CD4-positive, CD25-positive, alpha-beta regulatory T cell (primary cell): ENCODE data around the gene TFEB. TPM values are rescaled to one million over a fixed set of nuclear protein-coding genes. Genes with fewer than 3 reads are reported as not detected.

Source experiments
- ATAC-seq, 2 donors: fragments of 150-1000 bp; cut with Tn5 transposase; one replicate each; pipeline ENCODE4 v1.10.0; 2021; ENCODE audit warnings: low read depth in 2 of 2, moderate number of reproducible peaks in 2 of 2, moderate library complexity in 1 of 2
- DNase-seq, 3 donors: peaks; one replicate each; pipeline versions ENCODE4 v3.0.0 to v3.0.0-alpha.2; 2012 to 2022; ENCODE audit warnings: mixed read lengths in 1 of 3
- H3K27ac ChIP-seq: one replicate; pipeline ENCODE4 v1.7.0; 2013; ENCODE audit warnings: mild to moderate bottlenecking, low read length; ENCODE audit not compliant: insufficient read depth, poor library complexity, severe bottlenecking
- H3K27me3 ChIP-seq: one replicate; pipeline ENCODE4 v1.7.0; 2013; ENCODE audit warnings: low read length; ENCODE audit not compliant: control insufficient read depth, insufficient read depth
- H3K36me3 ChIP-seq: one replicate; pipeline ENCODE4 v1.7.0; 2013; ENCODE audit warnings: mild to moderate bottlenecking, low read length, moderate library complexity; ENCODE audit not compliant: control insufficient read depth, insufficient read depth
- H3K4me1 ChIP-seq: 2 replicates; pipeline ENCODE4 v1.7.0; 2013; ENCODE audit warnings: mild to moderate bottlenecking, low read length; ENCODE audit not compliant: insufficient read depth, control insufficient read depth, poor library complexity, severe bottlenecking
- H3K4me3 ChIP-seq: one replicate; pipeline ENCODE4 v1.7.0; 2013; ENCODE audit warnings: low read depth, mild to moderate bottlenecking, low read length, moderate library complexity
- H3K9me3 ChIP-seq, 2 experiments: 1 replicate in 1 of 2; 2 replicates in 1 of 2; pipeline ENCODE4 v1.7.0; 2013; ENCODE audit warnings: low read length in 2 of 2, mild to moderate bottlenecking in 1 of 2, moderate library complexity in 1 of 2; ENCODE audit not compliant: control insufficient read depth in 2 of 2
- H3K27ac Mint-ChIP-seq, 3 donors: one replicate each; pipeline ENCODE4 v1.8.0; 2020 to 2022; ENCODE audit warnings: mild to moderate bottlenecking in 3 of 3, mixed read lengths in 3 of 3, moderate library complexity in 2 of 3
- H3K27me3 Mint-ChIP-seq: one replicate; pipeline ENCODE4 v1.8.0; 2022; ENCODE audit warnings: mild to moderate bottlenecking, mixed read lengths
- H3K36me3 Mint-ChIP-seq: one replicate; pipeline ENCODE4 v1.8.0; 2020; ENCODE audit warnings: mixed read lengths
- H3K4me1 Mint-ChIP-seq, 4 donors: one replicate each; pipeline ENCODE4 v1.8.0; 2020 to 2022; ENCODE audit warnings: mixed read lengths in 4 of 4, mild to moderate bottlenecking in 1 of 4
- H3K4me3 Mint-ChIP-seq, 4 donors: one replicate each; pipeline ENCODE4 v1.8.0; 2020 to 2022; ENCODE audit warnings: mild to moderate bottlenecking in 4 of 4, mixed read lengths in 4 of 4, moderate library complexity in 3 of 4
- H3K9me3 Mint-ChIP-seq, 7 donors: one replicate each; pipeline ENCODE4 v1.8.0; 2020 to 2022; ENCODE audit warnings: mixed read lengths in 7 of 7, mild to moderate bottlenecking in 3 of 7, moderate library complexity in 2 of 7
- polyA plus RNA-seq, 4 donors: library from polyadenylated mRNA; unstranded; fragments of 300-500 nt; fragmentation: Illumina TruSeq; gene quantifications; one replicate each; pipeline ENCODE4 v1.2.3, GENCODE V29; 2021
- total RNA-seq: library from RNA; stranded (reverse); gene quantifications from one replicate; pipeline ENCODE4 v1.2.3, GENCODE V29; 2022

The TFEB gene
- total and polyA plus RNA-seq, 5 donors from 2014 or later, result 8.0 to 26.7 (median 9.4) TPM

DNA sequence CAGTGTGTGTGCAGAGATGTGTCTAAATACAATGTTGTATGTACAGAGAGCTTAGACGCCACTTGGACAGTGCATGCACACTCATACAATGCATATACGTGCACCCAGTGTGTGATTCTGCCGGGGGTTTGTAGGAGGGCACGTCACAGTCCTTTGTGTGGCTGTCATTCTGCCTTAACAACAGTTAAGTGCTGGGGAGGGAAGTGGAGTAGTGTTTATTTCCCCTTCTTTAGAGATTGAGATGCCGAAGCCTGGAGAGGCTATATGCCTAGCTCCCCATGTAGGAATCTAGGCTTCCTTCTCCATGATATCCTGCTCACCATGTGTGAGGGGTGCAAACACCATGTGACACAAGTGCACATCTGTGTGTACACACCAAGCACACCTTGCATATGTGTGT lies 59.0 kb downstream of the TFEB start:
- no peaks in the 10 kb centered on the region for H3K9me3 ChIP-seq
- no peak overlapping the region for H3K27ac ChIP-seq
- H3K27me3 ChIP-seq, result no peaks in the 10 kb centered on the region
- ATAC-seq, result no peak
- Mint-ChIP-seq H3K27ac (no peak overlapping the region), H3K9me3 (peaks cover 0 to 2% (median 0%) of the 10 kb centered on the region in 7 donors), H3K4me3 (no peak overlapping the region), H3K27me3 (peaks cover 16% of the 10 kb centered on the region), H3K36me3 (no peaks in the 10 kb centered on the region), H3K4me1 (no peaks in the 10 kb centered on the region)
- H3K4me3 ChIP-seq, result no peak overlapping the region
- no peaks in the 10 kb centered on the region for H3K4me1 ChIP-seq
- no peaks in the 10 kb centered on the region for H3K36me3 ChIP-seq
- DNase-seq, result no peak

- Mint-ChIP-seq H3K4me1 (no peaks in the 10 kb centered on the region), H3K36me3 (no peaks in the 10 kb centered on the region), H3K9me3 (peaks cover 0 to 2% (median 0%) of the 10 kb centered on the region in 7 donors), H3K4me3 (no peak overlapping the region), H3K27ac (no peak overlapping the region), H3K27me3 (peaks cover 16% of the 10 kb centered on the region)
- H3K27me3 ChIP-seq, result peaks cover under 1% of the 10 kb centered on the region
- no peaks in the 10 kb centered on the region for H3K36me3 ChIP-seq
- H3K27ac ChIP-seq, result no peak overlapping the region
- DNase-seq (no peak), ATAC-seq (no peak)
- no peaks in the 10 kb centered on the region for H3K4me1 ChIP-seq
- no peak overlapping the region for H3K4me3 ChIP-seq
- H3K9me3 ChIP-seq, result no peaks in the 10 kb centered on the region
Measured at GRCh38 chr6:41675992-41676391, 59.4 kb downstream of the TFEB start.

- H3K27ac Mint-ChIP-seq, result no peak overlapping the region
- no peaks in the 10 kb centered on the region for H3K4me1 ChIP-seq
Measured at GRCh38 chr6:41675176-41675775, 60.1 kb downstream of the TFEB start.

DNA sequence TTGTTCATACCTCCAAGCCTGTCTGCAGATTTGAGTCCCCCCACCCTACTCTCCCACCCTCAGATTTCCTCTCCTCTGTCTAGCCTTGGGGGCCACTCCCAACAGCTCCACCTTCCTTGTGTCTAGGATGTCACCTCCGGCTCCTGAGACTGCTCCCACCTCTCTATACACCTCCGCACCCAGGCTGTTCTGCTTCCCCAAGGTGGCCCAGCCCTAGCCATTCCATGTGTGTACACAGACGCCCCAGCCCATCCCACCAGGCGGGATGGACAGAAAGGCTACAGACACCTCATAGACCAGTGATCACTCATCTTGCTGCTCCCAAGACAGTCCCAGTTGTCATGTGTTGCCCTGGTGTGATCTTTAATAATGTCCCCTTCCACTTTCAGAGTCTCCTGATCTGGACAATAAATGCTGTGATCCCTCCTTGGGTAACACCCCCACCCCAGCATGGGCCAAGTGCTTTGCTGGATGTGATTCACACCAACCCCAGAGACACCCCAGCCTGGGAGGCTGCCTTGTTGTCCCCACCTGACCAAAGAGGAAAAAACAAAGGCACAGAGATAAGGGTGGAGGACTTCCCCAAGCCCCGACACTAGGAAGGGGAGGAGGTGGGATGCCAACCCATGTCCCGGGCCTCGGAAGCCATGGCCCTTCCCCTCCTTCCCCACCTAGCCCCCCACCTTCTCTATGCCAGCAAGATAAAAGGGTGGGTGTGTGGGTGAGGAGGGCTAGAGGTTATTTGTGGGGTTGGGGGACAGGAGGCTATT lies 61.0 kb downstream of the TFEB start:
- ATAC-seq (no peak), DNase-seq (no peak)
- peaks cover 0 to 1% (median 0%) of the 10 kb centered on the region in 7 donors for H3K9me3 Mint-ChIP-seq
- Histone ChIP-seq H3K4me3 (no peak overlapping the region), H3K9me3 (no peaks in the 10 kb centered on the region), H3K27me3 (peaks cover 4% of the 10 kb centered on the region), H3K27ac (no peak overlapping the region), H3K36me3 (no peaks in the 10 kb centered on the region), H3K4me1 (no peaks in the 10 kb centered on the region)
- peak overlapping the region in 1 of 3 donors; percentile 39 for H3K27ac Mint-ChIP-seq
- H3K4me1 Mint-ChIP-seq, result no peaks in the 10 kb centered on the region
- H3K4me3 Mint-ChIP-seq, result no peak overlapping the region
- H3K36me3 Mint-ChIP-seq, result no peaks in the 10 kb centered on the region
- H3K27me3 Mint-ChIP-seq, result peaks cover 16% of the 10 kb centered on the region

More at GRCh38 chr6:41675176-41675775, 60.1 kb downstream of the TFEB start:
- H3K27ac ChIP-seq, result no peak overlapping the region
- Mint-ChIP-seq H3K27me3 (peaks cover 16% of the 10 kb centered on the region), H3K36me3 (no peaks in the 10 kb centered on the region), H3K9me3 (no peaks in the 10 kb centered on the region), H3K4me3 (no peak overlapping the region), H3K4me1 (no peaks in the 10 kb centered on the region)
- DNase-seq (no peak), ATAC-seq (no peak)
- H3K9me3 ChIP-seq, result no peaks in the 10 kb centered on the region
- H3K36me3 ChIP-seq, result no peaks in the 10 kb centered on the region
- H3K4me3 ChIP-seq, result no peak overlapping the region
- peaks cover 4% of the 10 kb centered on the region for H3K27me3 ChIP-seq

- peaks cover 20% of the 10 kb centered on the region for H3K27me3 Mint-ChIP-seq
- no peak for DNase-seq
Measured at GRCh38 chr6:41673704-41674000, 61.8 kb downstream of the TFEB start.

GRCh38 chr6:41672816-41673703 lies 62.3 kb downstream of the TFEB start:
- peaks cover 20% of the 10 kb centered on the region for H3K27me3 Mint-ChIP-seq
- Histone ChIP-seq H3K9me3 (peaks cover 0 to 3% of the 10 kb centered on the region in 2 experiments), H3K4me3 (no peak overlapping the region), H3K4me1 (no peaks in the 10 kb centered on the region), H3K27ac (no peak overlapping the region), H3K27me3 (peaks cover 4% of the 10 kb centered on the region), H3K36me3 (no peaks in the 10 kb centered on the region)
- no peak overlapping the region for H3K4me3 Mint-ChIP-seq
- H3K27ac Mint-ChIP-seq, result no peak overlapping the region
- H3K9me3 Mint-ChIP-seq, result peaks cover 0 to 1% (median 0%) of the 10 kb centered on the region in 7 donors
- ATAC-seq, result no peak
- H3K4me1 Mint-ChIP-seq, result no peaks in the 10 kb centered on the region
- no peaks in the 10 kb centered on the region for H3K36me3 Mint-ChIP-seq
- DNase-seq, result no peak

More at GRCh38 chr6:41673704-41674000, 61.8 kb downstream of the TFEB start:
- Mint-ChIP-seq H3K36me3 (no peaks in the 10 kb centered on the region), H3K4me3 (no peak overlapping the region), H3K27ac (no peak overlapping the region), H3K9me3 (peaks cover 0 to 1% (median 0%) of the 10 kb centered on the region in 7 donors), H3K4me1 (no peaks in the 10 kb centered on the region)
- Histone ChIP-seq H3K36me3 (no peaks in the 10 kb centered on the region), H3K9me3 (peaks cover 0 to 3% of the 10 kb centered on the region in 2 experiments), H3K4me3 (no peak overlapping the region), H3K27me3 (peaks cover 4% of the 10 kb centered on the region), H3K4me1 (no peaks in the 10 kb centered on the region), H3K27ac (no peak overlapping the region)
- ATAC-seq, result no peak

GRCh38 chr6:41672016-41672415 lies 63.4 kb downstream of the TFEB start:
- H3K36me3 ChIP-seq, result no peaks in the 10 kb centered on the region
- H3K27ac ChIP-seq, result no peak overlapping the region
- H3K27me3 ChIP-seq, result peaks cover 4% of the 10 kb centered on the region
- H3K4me1 Mint-ChIP-seq, result no peaks in the 10 kb centered on the region
- no peak overlapping the region for H3K27ac Mint-ChIP-seq
- no peak overlapping the region for H3K4me3 ChIP-seq
- DNase-seq (no peak), ATAC-seq (no peak)
- H3K9me3 ChIP-seq, result peaks cover 0 to 3% of the 10 kb centered on the region in 2 experiments
- H3K9me3 Mint-ChIP-seq, result peaks cover 0 to 1% (median 0%) of the 10 kb centered on the region in 7 donors
- no peak overlapping the region for H3K4me3 Mint-ChIP-seq
- H3K4me1 ChIP-seq, result no peaks in the 10 kb centered on the region
- peaks cover 16% of the 10 kb centered on the region for H3K27me3 Mint-ChIP-seq
- H3K36me3 Mint-ChIP-seq, result no peaks in the 10 kb centered on the region
